Esophagus (tissue), 2 donors: ENCODE data around the gene LDLRAD4. TPM values are rescaled to one million over a fixed set of nuclear protein-coding genes. Genes with fewer than 3 reads are reported as not detected.

ENCODE experiments used
- H3K27ac ChIP-seq, 2 donors: one replicate each; pipeline ENCODE4 v1.5.1; 2013; ENCODE audit warnings: low read depth in 2 of 2, mild to moderate bottlenecking in 2 of 2, inconsistent platforms in 1 of 2, low read length in 1 of 2, moderate library complexity in 1 of 2
- H3K27me3 ChIP-seq, 2 donors: one replicate each; pipeline ENCODE4 v1.6.1; 2013; ENCODE audit warnings: low read length in 2 of 2, control low read depth in 1 of 2, mild to moderate bottlenecking in 1 of 2; ENCODE audit not compliant: insufficient read depth in 2 of 2, control insufficient read depth in 1 of 2
- H3K36me3 ChIP-seq, 2 donors: one replicate each; pipeline ENCODE4 v1.6.1; 2013; ENCODE audit warnings: low read length in 1 of 2; ENCODE audit not compliant: control insufficient read depth in 2 of 2, insufficient read depth in 2 of 2
- H3K4me1 ChIP-seq, 2 donors: one replicate each; pipeline ENCODE4 v1.6.1; 2013; ENCODE audit warnings: low read length in 1 of 2; ENCODE audit not compliant: control insufficient read depth in 2 of 2, insufficient read depth in 2 of 2
- H3K4me3 ChIP-seq, 2 donors: one replicate each; pipeline ENCODE4 v1.5.1; 2013; ENCODE audit warnings: low read length in 2 of 2, mild to moderate bottlenecking in 2 of 2, low read depth in 1 of 2, moderate library complexity in 1 of 2
- H3K9me3 ChIP-seq, 2 donors: one replicate each; pipeline ENCODE4 v1.6.1; 2013; ENCODE audit warnings: mild to moderate bottlenecking in 2 of 2, low read depth in 1 of 2, low read length in 1 of 2, moderate library complexity in 1 of 2; ENCODE audit not compliant: control insufficient read depth in 2 of 2, insufficient read depth in 1 of 2
- WGBS, 2 donors: extraction: QIAGEN DNeasy Blood & Tissue Kit; methylation state at CpG; one replicate each; pipeline ENCODE4 v1.1.7; 2013; 5-methylcytosine and 5-hydroxymethylcytosine counted together
- polyA plus RNA-seq, 2 donors: library from polyadenylated mRNA; stranded (reverse); fragments of 200-250 nt; gene quantifications; one replicate each; pipeline ENCODE4 v1.2.3, GENCODE V29; 2013
- donor health status: healthy with polysubstance abuse.
- donor health status: Bipolar disorder and iron deficiency.

The LDLRAD4 gene
- polyA plus RNA-seq, 2 donors, result 0.79 to 0.99 TPM

DNA sequence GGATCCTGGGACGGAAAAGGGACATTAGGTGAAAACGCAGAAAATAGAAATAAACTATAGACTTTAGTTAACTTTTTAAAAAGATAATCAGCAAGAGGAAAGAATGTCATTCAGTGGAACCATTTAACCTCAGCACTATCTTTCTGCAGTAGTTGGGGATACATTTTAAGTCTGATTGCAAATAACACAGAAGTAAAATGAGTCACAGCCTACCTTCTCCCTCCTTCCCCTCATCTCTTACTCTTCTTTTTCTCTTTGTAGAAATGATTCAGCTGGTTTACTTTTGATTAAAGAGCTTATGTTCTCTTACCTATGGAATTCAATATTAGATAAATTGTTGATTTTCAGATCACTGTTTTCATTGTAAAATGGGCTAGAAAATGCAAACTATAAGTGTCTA, 336.6 kb downstream of the LDLRAD4 start:
- 87 to 93% methylated on average over 2 of the region's 2 CpGs for WGBS, 2 donors
- no peaks in the 10 kb centered on the region for H3K9me3 ChIP-seq
- no peak overlapping the region for H3K4me3 ChIP-seq
- H3K27me3 ChIP-seq, result no peaks in the 10 kb centered on the region
- H3K27ac ChIP-seq, result no peak overlapping the region
- no peaks in the 10 kb centered on the region for H3K36me3 ChIP-seq
- peaks cover 0 to 2% of the 10 kb centered on the region in 2 donors for H3K4me1 ChIP-seq

GRCh38 chr18:13555865-13556264, 337.3 kb downstream of the LDLRAD4 start:
- Histone ChIP-seq H3K9me3 (no peaks in the 10 kb centered on the region), H3K4me3 (no peak overlapping the region), H3K27me3 (no peaks in the 10 kb centered on the region), H3K36me3 (no peaks in the 10 kb centered on the region), H3K27ac (no peak overlapping the region), H3K4me1 (peaks cover 0 to 2% of the 10 kb centered on the region in 2 donors)
- 67 to 77% methylated on average over 3 of the region's 3 CpGs for WGBS, 2 donors

GRCh38 chr18:13556502-13556901, 337.9 kb downstream of the LDLRAD4 start:
- Histone ChIP-seq H3K27ac (no peak overlapping the region), H3K4me3 (no peak overlapping the region), H3K4me1 (peaks cover 0 to 2% of the 10 kb centered on the region in 2 donors), H3K9me3 (no peaks in the 10 kb centered on the region), H3K27me3 (no peaks in the 10 kb centered on the region), H3K36me3 (no peaks in the 10 kb centered on the region)
- WGBS, 2 donors, result 43 to 47% methylated on average over 3 of the region's 3 CpGs

DNA sequence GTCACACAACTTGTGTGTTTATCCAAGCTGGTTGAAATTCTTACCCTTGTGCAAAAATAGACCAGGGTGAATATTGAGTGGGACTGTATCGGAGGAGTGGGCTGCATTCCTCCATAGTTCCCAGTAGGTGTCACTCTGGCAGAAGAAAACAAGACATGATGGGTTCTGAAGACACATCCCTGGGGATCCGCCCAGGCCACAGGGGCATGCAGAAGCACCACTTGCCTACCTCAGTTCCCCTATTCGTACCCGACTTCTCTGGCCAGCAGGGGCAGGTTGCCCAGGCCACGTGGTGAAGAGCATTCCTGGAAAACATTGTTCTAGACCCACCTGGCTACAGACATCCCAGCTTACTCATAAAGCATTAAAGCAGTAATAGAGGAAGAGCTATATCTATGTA, 339.6 kb downstream of the LDLRAD4 start:
- Histone ChIP-seq H3K4me1 (peaks cover 0 to 2% of the 10 kb centered on the region in 2 donors), H3K4me3 (no peak overlapping the region), H3K9me3 (no peaks in the 10 kb centered on the region), H3K27me3 (no peaks in the 10 kb centered on the region), H3K36me3 (no peaks in the 10 kb centered on the region), H3K27ac (no peak overlapping the region)
- 12 to 13% methylated on average over 5 of the region's 5 CpGs for WGBS, 2 donors

- H3K36me3 ChIP-seq, result no peaks in the 10 kb centered on the region
- H3K4me1 ChIP-seq, result peaks cover 0 to 2% of the 10 kb centered on the region in 2 donors
- no peak overlapping the region for H3K4me3 ChIP-seq
- no peak overlapping the region for H3K27ac ChIP-seq
- H3K27me3 ChIP-seq, result no peaks in the 10 kb centered on the region
- 70 to 76% methylated on average over 6 of the region's 6 CpGs for whole genome bisulfite sequencing, 2 donors
- H3K9me3 ChIP-seq, result no peaks in the 10 kb centered on the region
These were observed 340.2 kb downstream of the LDLRAD4 start for GRCh38 chr18:13558790-13559189.

DNA sequence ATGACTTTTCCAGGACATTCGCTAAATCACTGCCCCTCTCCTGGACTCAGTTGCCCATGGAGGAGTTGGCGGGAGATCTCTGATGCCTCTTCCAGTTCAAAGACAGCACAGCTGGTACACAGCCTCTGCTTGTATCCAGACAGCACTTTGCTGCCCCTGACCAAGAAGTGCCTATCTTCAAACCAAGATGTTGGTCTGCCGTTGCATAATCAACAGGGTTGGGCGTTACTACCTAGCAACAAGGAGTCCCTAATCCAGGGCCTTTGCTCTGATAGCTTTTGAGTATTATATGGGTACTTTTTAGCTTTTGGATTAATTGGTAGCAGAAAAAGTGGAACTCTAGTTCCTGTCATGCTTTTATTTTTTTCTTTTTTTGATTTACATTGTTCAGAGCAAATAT, 341.2 kb downstream of the LDLRAD4 start:
- H3K4me1 ChIP-seq, result peaks cover 0 to 3% of the 10 kb centered on the region in 2 donors
- no peaks in the 10 kb centered on the region for H3K36me3 ChIP-seq
- no peaks in the 10 kb centered on the region for H3K9me3 ChIP-seq
- H3K27me3 ChIP-seq, result no peaks in the 10 kb centered on the region
- no peak overlapping the region for H3K27ac ChIP-seq
- no peak overlapping the region for H3K4me3 ChIP-seq
- 78 to 82% methylated on average over 4 of the region's 4 CpGs for WGBS, 2 donors

DNA sequence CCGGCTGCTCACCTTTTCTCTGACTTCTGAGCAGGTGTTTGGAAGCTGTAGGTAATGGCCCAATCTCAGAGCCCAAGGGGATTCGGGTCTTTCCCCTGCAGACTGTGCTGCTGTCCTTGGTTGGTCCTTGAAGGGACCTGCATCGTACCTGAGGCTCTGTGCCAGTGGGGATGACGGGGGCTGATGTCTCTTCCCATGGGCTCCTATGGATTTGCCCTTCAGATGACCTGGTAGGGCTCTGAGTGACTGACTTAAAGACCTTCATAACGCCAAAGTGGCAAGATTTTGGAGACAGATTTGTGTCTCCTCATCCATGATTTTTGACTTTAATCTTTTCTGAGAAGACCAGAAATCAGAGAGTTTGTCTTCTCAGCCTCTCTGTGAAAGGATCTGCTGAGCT, 341.7 kb downstream of the LDLRAD4 start:
- H3K4me3 ChIP-seq, result no peak overlapping the region
- no peaks in the 10 kb centered on the region for H3K36me3 ChIP-seq
- no peaks in the 10 kb centered on the region for H3K27me3 ChIP-seq
- 83 to 86% methylated on average over 5 of the region's 5 CpGs for WGBS, 2 donors
- H3K9me3 ChIP-seq, result no peaks in the 10 kb centered on the region
- peaks cover 0 to 3% of the 10 kb centered on the region in 2 donors for H3K4me1 ChIP-seq
- no peak overlapping the region for H3K27ac ChIP-seq

GRCh38 chr18:13562494-13563029, 344.0 kb downstream of the LDLRAD4 start:
- Histone ChIP-seq H3K36me3 (no peaks in the 10 kb centered on the region), H3K27ac (no peak overlapping the region), H3K27me3 (no peaks in the 10 kb centered on the region), H3K4me1 (peaks cover 2 to 6% of the 10 kb centered on the region in 2 donors), H3K4me3 (no peak overlapping the region), H3K9me3 (no peaks in the 10 kb centered on the region)
- whole genome bisulfite sequencing, 2 donors, result 47 to 48% methylated on average over 11 of the region's 11 CpGs

DNA sequence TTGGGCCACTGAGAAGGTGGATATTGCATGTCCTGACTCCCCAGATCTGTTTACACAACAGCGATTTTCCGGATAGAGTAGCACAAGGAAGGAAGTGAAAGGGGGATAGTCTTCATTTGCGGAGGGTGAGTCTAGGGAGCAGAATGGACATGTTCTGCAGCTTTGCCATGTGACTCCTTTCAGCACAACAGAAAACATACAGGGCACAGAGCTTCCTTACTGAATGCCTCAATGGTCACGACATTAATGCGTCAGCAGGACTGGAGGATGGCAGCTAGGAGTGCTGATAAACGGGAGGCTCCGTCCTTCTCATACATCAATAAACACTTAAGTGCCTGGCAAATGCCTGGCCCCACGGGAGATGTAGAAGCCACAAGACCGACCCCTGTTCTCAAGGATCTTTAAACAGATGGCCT, 344.8 kb downstream of the LDLRAD4 start:
- H3K27me3 ChIP-seq, result no peaks in the 10 kb centered on the region
- no peaks in the 10 kb centered on the region for H3K9me3 ChIP-seq
- no peak overlapping the region for H3K27ac ChIP-seq
- no peaks in the 10 kb centered on the region for H3K36me3 ChIP-seq
- peaks cover 2 to 4% of the 10 kb centered on the region in 2 donors for H3K4me1 ChIP-seq
- WGBS, 2 donors, result 57 to 60% methylated on average over 9 of the region's 9 CpGs
- no peak overlapping the region for H3K4me3 ChIP-seq

DNA sequence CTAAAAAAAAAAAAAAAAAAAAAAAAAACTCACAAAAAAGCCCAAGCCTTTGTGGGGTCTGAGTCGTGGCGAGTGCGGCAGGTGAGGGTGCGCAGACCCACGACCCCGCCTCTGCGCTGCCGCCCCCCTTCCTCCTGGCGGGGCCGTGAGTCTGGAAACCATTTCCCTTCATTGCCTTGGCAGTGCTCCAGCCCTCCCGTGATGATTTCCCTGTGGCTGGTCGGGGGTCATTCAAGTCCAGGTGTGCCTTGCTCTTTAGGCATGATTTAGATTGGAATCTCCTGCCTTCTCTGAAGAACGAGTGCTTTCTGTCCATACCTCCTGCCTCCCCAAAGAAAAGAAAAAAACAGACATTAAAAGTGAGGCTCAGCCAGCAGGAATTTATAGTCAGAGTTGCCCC, 346.0 kb downstream of the LDLRAD4 start:
- no peak overlapping the region for H3K27ac ChIP-seq
- 54 to 61% methylated on average over 13 of the region's 13 CpGs for WGBS, 2 donors
- H3K4me3 ChIP-seq, result no peak overlapping the region

More for the DNA sequence above, 346.0 kb downstream of the LDLRAD4 start:
- H3K36me3 ChIP-seq, result no peaks in the 10 kb centered on the region
- peaks cover 2 to 4% of the 10 kb centered on the region in 2 donors for H3K4me1 ChIP-seq
- no peaks in the 10 kb centered on the region for H3K27me3 ChIP-seq
- H3K9me3 ChIP-seq, result no peaks in the 10 kb centered on the region
